Tibial artery (tissue), 4 donors: Measurements from ENCODE around the gene LRRTM4.

Source experiments
- DNase-seq, 2 donors: peaks; one replicate each; pipeline ENCODE4 v3.0.0-alpha.2; 2019
- H3K27ac ChIP-seq, 2 donors: fragments of 200-600 bp; sonication (generic) in 1 of 2; 1 replicate in 1 of 2; 2 replicates in 1 of 2; pipeline ENCODE4 v1.5.1; 2018 to 2019; ENCODE audit warnings: mild to moderate bottlenecking in 1 of 2
- H3K27me3 ChIP-seq, 2 donors: fragments of 200-600 bp; sonication (generic) in 1 of 2; one replicate each; pipeline versions ENCODE4 v1.5.1 to v1.6.0; 2016 to 2019
- H3K36me3 ChIP-seq, 3 donors: fragments of 200-600 bp; sonication (generic) in 2 of 3; one replicate each; pipeline ENCODE4 v1.5.1; 2016 to 2019; ENCODE audit warnings: mild to moderate bottlenecking in 2 of 3
- H3K4me1 ChIP-seq, 4 donors: fragments of 200-600 bp; sonication (generic) in 2 of 4; 1 replicate in 3 of 4; 2 replicates in 1 of 4; pipeline ENCODE4 v1.5.1; 2016 to 2019
- H3K4me3 ChIP-seq, 2 donors: fragments of 200-600 bp; sonication (generic) in 1 of 2; 1 replicate in 1 of 2; 2 replicates in 1 of 2; pipeline ENCODE4 v1.5.1; 2018 to 2019; ENCODE audit warnings: mild to moderate bottlenecking in 2 of 2
- H3K9me3 ChIP-seq, 3 donors: fragments of 200-600 bp; sonication (generic) in 1 of 3; one replicate each; pipeline ENCODE4 v1.5.1; 2016 to 2019
- CTCF ChIP-seq, 2 experiments: fragments of 200-600 bp in 1 of 2; fragments of 450-650 bp in 1 of 2; IDR thresholded peaks; one replicate each; pipeline ENCODE4 v1.5.1; 2017 to 2019; ENCODE audit warnings: antibody characterized with exemption in 2 of 2, mild to moderate bottlenecking in 1 of 2, moderate library complexity in 1 of 2
- intact Hi-C: fragments of 100-400 bp; cut with DNase I; formaldehyde crosslinking; loops from one replicate; pipeline ENCODE4 v1.15.0; 2023; ENCODE audit warnings: low total_unique reads

Gene LRRTM4

GRCh38 chr2:77161009-77161408 lies 361.2 kb downstream of the LRRTM4 start:
- intact Hi-C loops: no loop called here
- DNase-seq: no peak
- H3K27me3 ChIP-seq: no peaks in the 10 kb centered on the region
- H3K27ac ChIP-seq: no peak overlapping the region
- no peaks in the 10 kb centered on the region for H3K9me3 ChIP-seq
- no peaks in the 10 kb centered on the region for H3K36me3 ChIP-seq
- no peak overlapping the region for H3K4me3 ChIP-seq
- no peaks in the 10 kb centered on the region for H3K4me1 ChIP-seq
- no peak for TF ChIP-seq CTCF (IDR thresholded peaks at IDR 0.05)

GRCh38 chr2:77156599-77156998 lies 365.6 kb downstream of the LRRTM4 start:
- no peaks in the 10 kb centered on the region for H3K9me3 ChIP-seq
- H3K4me3 ChIP-seq: no peak overlapping the region
- H3K27me3 ChIP-seq: no peaks in the 10 kb centered on the region
- no peak for DNase-seq
- H3K4me1 ChIP-seq: no peaks in the 10 kb centered on the region
- no peaks in the 10 kb centered on the region for H3K36me3 ChIP-seq
- no peak overlapping the region for H3K27ac ChIP-seq
- TF ChIP-seq CTCF (IDR thresholded peaks at IDR 0.05): no peak
- intact Hi-C loops: no loop called here

- H3K9me3 ChIP-seq: no peaks in the 10 kb centered on the region
- H3K27me3 ChIP-seq: no peaks in the 10 kb centered on the region
- DNase-seq: no peak
- TF ChIP-seq CTCF (IDR thresholded peaks at IDR 0.05): no peak
- H3K27ac ChIP-seq: no peak overlapping the region
- intact Hi-C loops: no loop called here
- H3K4me3 ChIP-seq: no peak overlapping the region
- H3K36me3 ChIP-seq: no peaks in the 10 kb centered on the region
- H3K4me1 ChIP-seq: no peaks in the 10 kb centered on the region
Observed at GRCh38 chr2:77155511-77155910, 366.7 kb downstream of the LRRTM4 start.

GRCh38 chr2:77149565-77149964 lies 372.6 kb downstream of the LRRTM4 start:
- Histone ChIP-seq H3K36me3 (no peaks in the 10 kb centered on the region), H3K27me3 (no peaks in the 10 kb centered on the region), H3K4me1 (no peaks in the 10 kb centered on the region), H3K9me3 (no peaks in the 10 kb centered on the region), H3K4me3 (no peak overlapping the region), H3K27ac (no peak overlapping the region)
- TF ChIP-seq CTCF (IDR thresholded peaks at IDR 0.05): no peak
- DNase-seq: no peak
- intact Hi-C loops: no loop called here

- Histone ChIP-seq H3K4me1 (no peaks in the 10 kb centered on the region), H3K4me3 (no peak overlapping the region), H3K9me3 (no peaks in the 10 kb centered on the region), H3K27me3 (no peaks in the 10 kb centered on the region), H3K27ac (no peak overlapping the region), H3K36me3 (no peaks in the 10 kb centered on the region)
- TF ChIP-seq CTCF (IDR thresholded peaks at IDR 0.05): no peak
- intact Hi-C loops: no loop called here
- no peak for DNase-seq
Observed at GRCh38 chr2:77147153-77147552, 375.0 kb downstream of the LRRTM4 start.

GRCh38 chr2:77144772-77145171 lies 377.4 kb downstream of the LRRTM4 start:
- Histone ChIP-seq H3K36me3 (no peaks in the 10 kb centered on the region), H3K27ac (no peak overlapping the region), H3K27me3 (no peaks in the 10 kb centered on the region), H3K9me3 (no peaks in the 10 kb centered on the region), H3K4me3 (no peak overlapping the region), H3K4me1 (no peaks in the 10 kb centered on the region)
- TF ChIP-seq CTCF (IDR thresholded peaks at IDR 0.05): no peak
- intact Hi-C loops: no loop called here
- DNase-seq: no peak
